Activated CD8-positive, alpha-beta memory T cell treated with anti-CD3 and anti-CD28 coated beads for 4 hours (primary cell): ENCODE data around the gene NDC1.

Experiments
- DNase-seq, 2 donors: peaks; one replicate each; pipeline ENCODE4 v3.0.0-alpha.2; 2020; ENCODE audit warnings: low read depth in 2 of 2

NDC1 gene

DNA sequence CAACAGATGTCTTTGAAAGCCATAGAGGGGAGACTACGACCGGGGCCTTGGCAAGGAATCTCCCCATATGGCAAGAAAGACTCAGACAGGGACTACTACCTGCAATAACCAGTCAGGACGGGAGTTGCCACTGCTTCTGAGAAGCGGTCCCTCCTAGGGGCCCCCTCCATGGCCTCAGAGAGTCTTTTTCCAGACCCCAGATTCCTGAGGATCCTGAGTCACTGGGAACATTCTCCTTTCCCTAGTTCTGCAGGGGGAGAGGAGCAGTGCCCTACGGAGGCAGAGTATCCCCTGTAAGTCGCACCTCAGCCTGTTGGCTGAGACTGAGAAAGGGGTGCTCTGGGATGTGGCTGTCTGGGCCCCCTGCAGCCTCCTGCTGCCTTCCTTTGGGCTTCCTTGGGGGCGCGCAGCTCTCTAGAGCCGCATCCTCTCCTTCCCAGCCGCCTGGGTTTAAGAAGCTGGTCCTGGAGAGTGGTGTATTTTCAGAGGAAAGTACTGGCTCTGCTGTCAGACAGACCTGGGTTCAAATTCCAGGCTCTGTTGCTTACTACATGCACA, 107.0 kb downstream of the NDC1 start:
- no peak for DNase-seq

DNA sequence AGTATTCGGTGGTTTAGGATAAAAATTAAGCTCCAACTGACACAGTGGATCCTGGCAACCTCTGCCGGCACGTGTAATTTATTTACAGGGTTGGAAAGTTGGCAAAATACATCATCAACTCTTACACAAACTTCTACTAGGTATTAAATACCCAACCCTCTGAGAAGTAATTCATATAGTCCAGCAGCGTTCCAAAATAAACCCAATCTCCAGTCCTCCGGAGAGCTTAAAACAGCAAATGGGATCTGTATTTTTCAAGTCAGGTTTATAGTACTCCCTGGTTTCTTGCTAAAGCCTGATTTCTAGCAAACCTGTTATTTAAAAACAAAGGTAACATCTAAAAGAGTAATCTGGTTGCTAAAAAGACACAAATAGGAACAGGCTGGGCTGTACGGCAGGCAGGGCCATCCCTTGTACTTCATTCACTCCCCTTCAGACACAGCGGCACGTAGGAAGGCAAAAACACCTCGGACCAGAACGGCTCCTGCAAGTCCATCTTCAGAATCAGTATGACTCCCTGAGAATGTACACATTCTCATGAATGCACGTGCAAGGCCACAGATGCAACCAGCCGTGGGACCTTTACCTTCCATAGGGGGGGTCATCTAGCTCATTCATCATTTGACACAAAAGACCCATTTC, 107.8 kb downstream of the NDC1 start:
- DNase-seq, result no peak

DNA sequence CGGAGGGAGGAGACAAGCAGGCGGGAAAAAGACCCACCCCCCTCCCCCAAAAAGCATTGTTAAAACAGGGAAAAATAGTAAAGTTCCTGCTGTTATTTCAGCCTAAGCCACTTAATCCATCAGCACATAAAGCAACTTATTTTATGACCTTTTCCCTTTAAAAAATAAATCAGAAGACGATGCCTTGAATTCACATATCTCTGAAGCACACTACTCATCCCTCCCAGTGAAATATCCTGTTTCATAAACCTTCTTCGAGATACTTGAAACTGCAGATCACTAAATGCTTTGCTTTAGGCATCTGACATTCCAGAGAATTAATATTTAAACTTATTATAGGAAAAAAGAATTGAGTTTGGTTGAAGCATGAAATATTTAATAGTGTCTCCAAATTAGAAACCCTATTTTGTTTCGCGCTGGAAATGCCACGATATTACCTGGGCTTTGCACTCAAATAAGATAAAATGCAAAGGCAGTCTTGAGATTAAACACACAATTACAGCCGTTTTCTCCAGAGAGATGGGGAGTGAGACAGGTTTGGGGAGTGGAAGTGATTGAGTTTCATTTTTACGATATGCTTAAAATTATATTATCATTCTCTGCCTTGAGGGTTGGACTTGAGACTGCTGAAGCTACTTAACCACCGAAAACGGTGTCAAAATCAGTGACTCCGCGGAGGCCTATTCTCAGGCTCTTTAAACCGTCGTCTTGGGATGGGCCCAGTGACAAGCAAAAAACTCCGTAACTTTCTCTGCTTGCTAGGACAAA, 108.5 kb downstream of the NDC1 start:
- DNase-seq, result no peak

DNA sequence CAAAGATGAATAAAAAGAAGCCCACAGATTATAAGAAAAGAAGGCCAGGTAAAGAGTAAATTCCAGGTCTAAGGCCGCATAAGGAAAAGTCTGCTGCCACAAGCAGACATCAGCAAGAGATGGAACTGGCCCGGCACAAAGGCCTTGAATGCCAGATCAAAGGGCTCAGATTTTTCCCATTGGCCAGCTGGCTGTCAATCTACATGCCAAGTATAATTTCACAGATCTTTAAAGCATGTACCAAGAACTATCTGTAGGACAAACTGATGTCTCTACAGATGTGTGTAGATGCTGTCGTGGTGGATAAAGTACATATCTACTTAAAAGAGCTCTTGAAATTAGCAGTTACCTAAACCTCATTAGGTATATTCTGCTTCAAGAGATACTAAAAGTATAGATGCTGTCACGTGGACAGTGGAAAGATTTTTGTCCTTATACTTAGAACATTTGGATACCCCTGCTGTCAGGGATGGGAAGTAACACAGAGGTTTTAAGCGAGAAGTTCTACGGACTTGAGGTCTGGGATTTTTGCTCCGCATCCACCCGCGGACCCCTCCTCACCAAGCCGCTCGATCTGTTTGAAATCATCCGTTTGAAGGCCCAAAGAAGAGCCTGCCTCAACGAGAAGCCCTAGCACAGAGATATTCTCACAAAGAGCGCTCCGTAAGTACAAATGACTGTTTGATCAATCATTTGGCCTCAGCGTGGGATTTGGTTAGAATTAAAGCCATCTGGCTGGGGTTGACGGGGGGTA, 109.2 kb downstream of the NDC1 start:
- no peak for DNase-seq

DNA sequence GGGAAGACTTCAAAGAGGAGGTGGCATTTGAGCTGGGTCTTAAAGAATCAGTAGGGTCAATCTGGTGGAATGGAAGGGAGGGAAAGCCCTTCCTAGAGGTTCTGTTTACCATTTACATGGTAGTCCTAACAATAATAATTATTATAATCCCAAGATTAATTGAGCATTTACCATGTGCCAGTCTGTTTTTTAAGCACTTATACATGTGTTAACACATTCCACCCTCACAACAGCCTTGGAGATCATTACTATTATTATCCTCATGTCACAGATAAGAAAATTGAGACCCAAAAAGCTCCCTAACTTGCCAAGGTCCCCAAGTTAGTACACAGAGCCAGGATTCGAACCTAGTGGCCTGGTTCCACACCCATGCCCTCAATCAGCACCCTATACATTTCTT, 109.9 kb downstream of the NDC1 start:
- DNase-seq, result no peak

DNA sequence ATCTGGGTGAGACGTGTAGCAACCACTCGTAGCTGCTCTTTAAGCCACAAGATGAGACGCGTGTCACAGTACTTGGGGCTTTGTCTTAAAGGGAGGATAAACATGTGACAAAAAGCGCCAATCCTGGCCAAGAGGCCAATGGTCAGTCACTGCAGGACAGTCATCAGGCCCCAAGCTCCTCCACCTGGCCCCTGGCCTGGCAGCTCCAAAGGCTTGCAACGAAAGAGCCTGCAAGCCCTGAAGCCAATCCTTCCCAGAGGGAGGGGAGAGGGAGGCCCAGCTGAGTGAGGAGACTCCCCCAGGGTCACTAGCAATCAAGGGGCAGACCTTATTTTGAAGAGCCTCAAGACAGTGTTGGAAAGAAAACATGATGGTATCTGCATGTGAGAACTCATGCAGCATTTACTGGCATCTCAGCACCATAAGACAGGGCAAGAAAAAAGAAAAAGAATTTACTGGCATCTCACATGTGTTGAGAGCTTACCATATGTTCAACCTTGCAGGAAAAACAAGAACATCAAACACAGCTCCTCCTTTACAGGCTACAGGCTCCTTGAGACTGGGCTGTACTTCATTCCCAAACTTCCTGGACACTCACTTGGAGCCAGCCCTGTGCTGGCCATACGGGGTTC, 110.5 kb downstream of the NDC1 start:
- DNase-seq, result no peak

DNA sequence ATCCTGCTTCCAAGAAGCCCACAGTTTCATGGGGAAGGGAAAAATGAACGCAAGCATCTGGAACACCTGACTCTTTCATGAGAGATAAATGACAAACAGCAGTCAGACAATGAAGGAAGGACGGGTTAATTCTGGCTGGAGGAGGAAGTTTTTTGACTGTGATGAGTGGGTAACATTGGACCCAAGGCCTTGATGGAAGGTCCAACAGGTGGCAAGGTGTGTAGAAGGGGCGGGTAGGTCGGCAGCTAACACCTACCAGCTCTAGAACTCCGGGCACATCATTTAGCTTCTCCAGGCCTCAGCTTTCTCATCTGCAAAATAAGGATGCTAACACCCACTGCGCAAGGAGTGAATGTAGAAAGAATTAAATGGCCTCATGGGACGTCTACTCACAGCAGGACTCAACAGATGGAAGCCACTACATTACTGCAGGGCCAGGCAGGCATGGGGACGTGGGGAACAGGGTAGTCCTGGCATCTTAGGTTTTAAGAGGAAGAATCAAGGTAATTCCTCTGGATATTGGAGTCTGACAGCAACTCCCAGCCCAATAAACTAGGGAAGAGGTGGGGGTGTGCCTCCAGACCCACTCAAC, 112.0 kb downstream of the NDC1 start:
- DNase-seq, result no peak

DNA sequence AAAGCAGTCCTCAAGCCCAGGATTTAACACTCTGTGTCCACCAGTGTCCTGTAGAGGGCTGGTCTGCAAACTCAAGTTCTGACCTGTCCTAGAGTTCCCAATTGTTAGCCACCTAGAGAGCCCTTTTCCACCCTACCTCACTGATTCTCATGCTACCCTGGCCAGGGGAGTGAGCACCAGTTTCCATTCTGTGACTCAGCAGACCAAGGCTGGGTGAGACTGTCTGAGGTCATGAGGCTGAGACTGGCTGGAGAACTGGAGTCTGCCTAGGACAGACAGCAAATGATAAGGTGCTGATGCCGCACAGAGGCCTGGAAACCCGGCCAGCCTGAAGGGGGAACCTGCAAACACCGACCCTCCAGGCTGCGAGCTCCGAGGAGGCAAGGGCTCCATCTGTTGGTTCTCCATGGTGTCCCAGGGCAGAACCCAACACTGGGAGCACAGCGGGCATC, 112.8 kb downstream of the NDC1 start:
- DNase-seq, result no peak

DNA sequence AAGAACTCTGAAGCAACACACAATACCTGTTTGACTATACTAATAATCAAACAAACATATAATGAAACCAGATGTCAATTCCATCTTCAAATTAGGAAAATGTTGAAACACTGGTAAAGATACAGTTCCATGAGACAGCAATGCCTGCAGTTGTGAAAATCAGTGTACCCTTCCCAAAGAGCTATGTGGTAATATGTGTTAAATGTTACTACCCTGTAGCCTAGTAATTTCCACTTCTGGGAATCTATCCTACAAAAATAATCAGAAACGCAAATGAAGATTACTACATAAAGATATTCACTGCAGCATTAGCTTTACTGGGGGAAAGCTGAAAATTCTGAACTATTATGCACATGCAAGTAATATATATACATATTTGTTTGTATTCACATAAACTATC, 116.1 kb downstream of the NDC1 start:
- no peak for DNase-seq

DNA sequence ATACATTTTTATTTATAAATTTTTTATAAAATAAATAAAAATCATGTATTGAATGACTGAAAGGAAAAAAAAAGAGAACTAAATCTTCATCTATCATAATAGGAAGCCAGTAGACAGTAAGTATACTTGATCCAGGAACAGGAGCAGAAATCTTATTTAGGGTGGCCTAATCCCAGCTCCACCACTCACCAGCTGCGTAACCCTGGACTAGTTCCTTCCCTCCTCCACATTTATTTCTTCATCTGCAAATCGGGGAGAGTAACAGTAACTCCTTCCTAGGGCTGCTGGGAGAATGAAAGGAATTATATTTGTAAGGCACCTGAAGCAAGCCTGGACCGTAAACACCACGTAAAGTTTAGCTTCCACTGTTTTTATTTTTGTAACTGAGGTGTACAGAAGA, 117.0 kb downstream of the NDC1 start:
- no peak for DNase-seq

DNA sequence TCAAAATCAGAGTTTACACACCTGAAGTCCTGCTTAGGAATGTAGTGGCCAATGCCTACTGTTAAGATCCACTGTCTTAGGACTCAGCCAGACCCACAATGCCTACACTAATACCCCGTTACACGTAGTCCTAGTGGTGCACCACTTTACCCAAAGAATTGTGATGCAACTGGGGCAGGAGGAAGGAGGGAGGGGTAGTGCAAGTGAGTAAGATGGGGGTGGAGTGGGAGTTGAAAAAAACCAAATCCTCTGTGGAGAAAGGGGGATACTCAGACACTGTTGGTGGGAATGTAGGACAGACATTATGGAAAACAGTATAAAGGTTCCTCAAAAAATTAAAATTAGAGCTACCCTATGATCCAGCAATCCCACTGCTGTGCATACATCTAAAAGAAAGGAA, 118.6 kb downstream of the NDC1 start:
- DNase-seq, result no peak

DNA sequence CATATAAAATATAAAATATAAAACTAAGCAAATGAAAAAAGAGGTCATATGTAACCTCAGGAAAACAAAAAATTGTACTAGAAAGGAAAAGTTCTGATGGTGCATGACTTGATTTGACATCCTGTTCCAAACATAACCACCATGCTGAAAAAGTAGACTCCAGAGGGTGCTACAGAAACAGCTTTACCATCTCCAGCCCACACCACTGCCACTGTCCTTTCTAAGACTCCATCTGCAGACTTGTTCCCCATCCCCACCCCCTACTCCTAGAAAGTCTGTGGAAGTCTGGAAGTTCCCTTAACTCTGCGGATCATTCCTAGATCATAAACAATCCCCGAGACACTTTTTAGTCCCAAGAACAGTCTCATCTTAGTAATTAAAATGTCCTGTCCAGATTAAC, 119.7 kb downstream of the NDC1 start:
- no peak for DNase-seq

DNA sequence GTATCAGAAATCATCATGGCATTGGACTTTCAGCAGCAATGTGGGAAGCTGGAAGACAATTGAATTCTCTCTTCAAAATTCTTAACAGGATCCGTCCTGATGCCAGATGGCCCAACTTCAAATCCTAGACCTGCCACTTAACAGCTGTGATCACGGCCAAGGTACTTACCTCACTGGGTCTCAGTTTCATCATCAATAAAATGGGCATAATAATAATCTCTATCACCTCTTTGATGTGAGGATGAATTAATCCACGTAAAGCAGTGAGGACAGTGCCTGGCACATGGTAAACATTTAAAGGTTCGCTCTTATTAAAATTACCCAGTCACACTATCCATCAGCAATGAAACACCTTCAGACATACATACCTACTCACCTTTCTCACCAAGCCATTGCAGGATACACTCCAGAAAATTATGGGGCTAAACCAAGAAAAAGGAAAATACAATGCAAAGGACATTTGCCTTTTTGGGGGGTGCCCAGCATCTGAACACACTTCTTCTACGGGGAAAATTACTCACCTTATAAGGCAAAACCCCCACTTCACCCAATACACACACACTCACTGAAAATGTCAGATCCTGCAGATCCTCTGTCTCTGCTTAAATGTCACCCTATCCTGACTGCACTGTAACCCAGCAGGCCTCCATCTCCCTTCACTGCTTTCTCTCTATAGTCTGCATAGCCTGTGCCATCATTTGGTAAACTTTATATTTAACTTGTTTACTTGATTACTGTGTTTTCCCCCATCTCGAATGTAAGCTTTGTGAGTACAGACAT, 120.9 kb downstream of the NDC1 start:
- DNase-seq, result no peak

DNA sequence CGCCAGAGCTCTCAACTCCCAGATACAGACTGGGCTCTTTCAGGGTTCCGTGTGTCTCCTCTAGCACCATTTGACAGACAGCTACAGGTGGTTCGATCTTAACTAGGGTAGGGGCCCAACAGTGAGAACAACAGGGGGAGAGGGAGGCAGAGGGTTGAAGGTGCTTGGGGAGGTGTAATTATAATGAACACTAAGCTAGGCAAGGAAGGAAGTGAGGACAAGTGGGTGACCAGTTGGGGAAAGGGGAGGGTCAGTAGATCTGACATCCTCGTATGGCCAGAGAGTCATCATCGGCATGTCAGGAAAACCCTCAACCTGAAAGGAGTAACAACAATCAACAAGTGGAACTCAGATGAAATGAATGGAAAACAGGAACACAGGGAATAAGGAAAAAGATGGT, 121.9 kb downstream of the NDC1 start:
- DNase-seq, result no peak

DNA sequence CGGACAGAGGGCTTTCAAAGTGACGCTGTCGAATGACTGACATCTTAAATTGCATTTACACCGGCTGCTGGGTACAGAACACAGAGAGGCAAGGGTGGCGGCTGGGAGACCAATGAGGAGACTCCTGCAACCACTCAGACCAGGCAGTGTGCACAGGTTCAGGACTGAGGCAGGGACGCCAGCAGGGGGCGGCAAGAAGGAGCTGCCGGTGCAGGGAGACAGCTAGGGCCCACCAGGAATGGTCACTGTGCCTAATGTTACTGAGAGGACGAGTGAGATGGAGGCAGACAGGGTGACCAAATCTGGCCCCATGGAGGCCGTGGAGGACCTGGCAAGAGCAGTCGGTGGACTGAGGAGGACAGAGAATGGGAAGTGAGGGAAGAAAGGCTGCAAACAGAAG, 122.6 kb downstream of the NDC1 start:
- DNase-seq, result no peak
